ENCODE data around the gene TNS3.

GRCh38 chr7:47428052-47428767 is 153.7 kb downstream of the TNS3 start:
- TF ChIP-seq, protein P1, sequence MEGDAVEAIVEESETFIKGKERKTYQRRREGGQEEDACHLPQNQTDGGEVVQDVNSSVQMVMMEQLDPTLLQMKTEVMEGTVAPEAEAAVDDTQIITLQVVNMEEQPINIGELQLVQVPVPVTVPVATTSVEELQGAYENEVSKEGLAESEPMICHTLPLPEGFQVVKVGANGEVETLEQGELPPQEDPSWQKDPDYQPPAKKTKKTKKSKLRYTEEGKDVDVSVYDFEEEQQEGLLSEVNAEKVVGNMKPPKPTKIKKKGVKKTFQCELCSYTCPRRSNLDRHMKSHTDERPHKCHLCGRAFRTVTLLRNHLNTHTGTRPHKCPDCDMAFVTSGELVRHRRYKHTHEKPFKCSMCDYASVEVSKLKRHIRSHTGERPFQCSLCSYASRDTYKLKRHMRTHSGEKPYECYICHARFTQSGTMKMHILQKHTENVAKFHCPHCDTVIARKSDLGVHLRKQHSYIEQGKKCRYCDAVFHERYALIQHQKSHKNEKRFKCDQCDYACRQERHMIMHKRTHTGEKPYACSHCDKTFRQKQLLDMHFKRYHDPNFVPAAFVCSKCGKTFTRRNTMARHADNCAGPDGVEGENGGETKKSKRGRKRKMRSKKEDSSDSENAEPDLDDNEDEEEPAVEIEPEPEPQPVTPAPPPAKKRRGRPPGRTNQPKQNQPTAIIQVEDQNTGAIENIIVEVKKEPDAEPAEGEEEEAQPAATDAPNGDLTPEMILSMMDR (IDR thresholded peaks at IDR 0.05): no peak
- TF ChIP-seq POLR2A (IDR thresholded peaks at IDR 0.05): no peak

Data from uterus (tissue), 2 donors.